NB4 (cell line): ENCODE measurements around the gene SFTPA1.
A peak's percentile ranks its signal among the peaks of the same experiment; 100 is the strongest.
"Not testable (repeated sequence)": the region's sequence is repeated elsewhere in the genome, so short reads cannot be mapped to it uniquely, and the experiment has no call there.

Source experiments
- DNase-seq: peaks from one replicate; pipeline ENCODE4 v3.0.0; 2010; ENCODE audit warnings: low read depth
- H3K4me3 ChIP-seq: one replicate; pipeline ENCODE4 v1.5.1; 2011; ENCODE audit warnings: mild to moderate bottlenecking, low read depth, low read length, moderate library complexity
- MYC ChIP-seq: IDR thresholded peaks from 2 replicates; pipeline ENCODE4 v1.6.1; 2011; ENCODE audit warnings: low read depth, low read length
- POLR2A ChIP-seq: IDR thresholded peaks from 2 replicates; pipeline ENCODE4 v1.6.1; 2011; ENCODE audit warnings: mild to moderate bottlenecking; ENCODE audit not compliant: insufficient read length; ENCODE audit errors: extremely low read depth
- TF ChIP-seq, protein P1 (sequence below): IDR thresholded peaks from 2 replicates; pipeline ENCODE4 v1.6.1; 2011; ENCODE audit warnings: low read depth, low read length
- TF ChIP-seq, protein P2 (sequence below): IDR thresholded peaks from one replicate; pipeline ENCODE4 v1.5.1; 2012; ENCODE audit warnings: low read depth, low read length

SFTPA1 gene

GRCh38 chr10:79605308-79605707 is 5.4 kb upstream of the SFTPA1 start:
- H3K4me3 ChIP-seq: no peak overlapping the region
- no peak for DNase-seq
- TF ChIP-seq, protein P1, sequence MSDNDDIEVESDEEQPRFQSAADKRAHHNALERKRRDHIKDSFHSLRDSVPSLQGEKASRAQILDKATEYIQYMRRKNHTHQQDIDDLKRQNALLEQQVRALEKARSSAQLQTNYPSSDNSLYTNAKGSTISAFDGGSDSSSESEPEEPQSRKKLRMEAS: no peak
- TF ChIP-seq, protein P2, sequence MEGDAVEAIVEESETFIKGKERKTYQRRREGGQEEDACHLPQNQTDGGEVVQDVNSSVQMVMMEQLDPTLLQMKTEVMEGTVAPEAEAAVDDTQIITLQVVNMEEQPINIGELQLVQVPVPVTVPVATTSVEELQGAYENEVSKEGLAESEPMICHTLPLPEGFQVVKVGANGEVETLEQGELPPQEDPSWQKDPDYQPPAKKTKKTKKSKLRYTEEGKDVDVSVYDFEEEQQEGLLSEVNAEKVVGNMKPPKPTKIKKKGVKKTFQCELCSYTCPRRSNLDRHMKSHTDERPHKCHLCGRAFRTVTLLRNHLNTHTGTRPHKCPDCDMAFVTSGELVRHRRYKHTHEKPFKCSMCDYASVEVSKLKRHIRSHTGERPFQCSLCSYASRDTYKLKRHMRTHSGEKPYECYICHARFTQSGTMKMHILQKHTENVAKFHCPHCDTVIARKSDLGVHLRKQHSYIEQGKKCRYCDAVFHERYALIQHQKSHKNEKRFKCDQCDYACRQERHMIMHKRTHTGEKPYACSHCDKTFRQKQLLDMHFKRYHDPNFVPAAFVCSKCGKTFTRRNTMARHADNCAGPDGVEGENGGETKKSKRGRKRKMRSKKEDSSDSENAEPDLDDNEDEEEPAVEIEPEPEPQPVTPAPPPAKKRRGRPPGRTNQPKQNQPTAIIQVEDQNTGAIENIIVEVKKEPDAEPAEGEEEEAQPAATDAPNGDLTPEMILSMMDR: no peak
- TF ChIP-seq POLR2A (no peak), MYC (no peak)

DNA sequence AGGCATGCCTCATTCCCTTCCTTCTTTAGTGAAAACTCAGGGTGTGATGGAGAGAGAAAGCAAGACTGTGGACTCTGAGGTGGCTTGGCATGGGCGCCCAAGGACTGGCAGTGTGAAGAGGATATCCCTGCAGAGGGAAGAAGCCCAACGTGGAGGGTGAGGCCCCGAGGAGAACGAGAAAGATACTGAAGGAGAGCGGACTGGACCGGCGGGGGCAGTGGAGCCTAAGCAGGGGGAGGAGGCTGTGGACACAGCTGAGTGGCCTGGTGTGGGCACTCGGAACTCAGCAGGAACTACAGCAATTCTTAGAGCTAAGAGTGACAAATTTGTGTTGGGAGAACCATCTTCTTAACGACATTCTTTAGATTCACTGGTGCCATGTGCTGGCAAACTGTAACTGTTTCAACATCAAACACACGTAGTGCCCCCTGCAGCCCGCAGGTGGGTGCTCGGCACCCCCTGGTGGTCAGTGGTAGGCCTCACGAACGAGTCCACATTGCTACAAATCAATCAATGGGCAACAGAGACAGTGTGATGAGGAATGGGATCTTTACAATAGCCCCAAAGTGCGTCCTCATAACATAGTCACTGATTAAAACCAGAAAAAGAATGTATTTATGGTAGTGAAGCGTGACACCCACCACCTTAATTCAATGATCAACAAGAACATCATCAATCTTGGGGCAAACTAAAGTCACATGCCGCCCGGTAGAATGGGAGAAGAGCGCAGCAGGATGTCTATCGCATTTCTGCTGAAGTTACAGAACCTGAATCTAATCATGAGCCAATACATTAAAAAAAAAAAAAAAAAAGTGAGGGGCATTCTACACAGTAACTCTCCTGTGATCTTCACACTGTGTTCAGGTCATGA is 2.0 kb upstream of the SFTPA1 start:
- DNase-seq: peak; percentile 64
- no peak overlapping the region for H3K4me3 ChIP-seq
- TF ChIP-seq MYC (0 out of 2 replicates have a peak, but pooled peaks have one; percentile 52), POLR2A (no peak)
- TF ChIP-seq, protein P2: peak; percentile 89
- TF ChIP-seq, protein P1: peak; percentile 80

GRCh38 chr10:79611193-79611976 is 646 bp downstream of the SFTPA1 start:
- not testable (repeated sequence) for H3K4me3 ChIP-seq, DNase-seq

DNA sequence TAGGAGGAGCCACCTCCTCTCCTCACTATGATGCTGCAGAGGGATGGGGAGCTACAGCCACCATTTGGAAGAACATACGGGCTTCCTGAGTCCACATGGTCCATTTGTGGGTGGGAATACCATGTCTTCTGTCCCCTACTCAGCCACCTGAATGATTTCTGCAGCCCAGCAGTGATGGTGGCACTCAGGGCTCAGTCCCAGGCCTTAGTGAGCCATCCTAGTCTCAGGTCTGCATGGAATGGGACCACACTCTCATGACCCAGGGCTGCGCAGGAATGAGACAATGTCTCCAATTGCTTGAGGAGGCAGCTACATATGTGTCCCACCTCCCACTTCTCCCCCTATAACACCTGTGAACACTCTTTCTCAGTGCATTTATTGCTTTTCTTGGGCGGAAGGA is 4.8 kb downstream of the SFTPA1 start:
- no peak for TF ChIP-seq POLR2A
- DNase-seq: no peak
- no peak overlapping the region for H3K4me3 ChIP-seq

DNA sequence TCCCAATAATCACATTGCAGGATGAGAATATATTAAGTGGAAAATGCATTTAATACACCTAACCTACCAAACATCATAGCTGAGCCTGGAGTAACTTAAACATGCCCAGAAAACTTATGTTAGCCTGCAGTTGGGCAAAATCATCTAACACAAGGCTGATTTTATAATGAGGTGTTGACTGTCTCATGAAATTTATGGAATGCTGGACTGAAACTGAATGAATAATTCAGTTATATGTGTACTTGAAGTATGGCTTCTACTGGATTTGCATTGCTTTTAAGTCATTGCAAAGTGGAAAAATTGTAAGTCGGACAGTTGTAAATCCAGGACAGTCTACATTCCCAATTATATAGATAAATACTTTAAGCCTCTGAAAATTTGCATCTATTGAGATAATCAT is 5.4 kb downstream of the SFTPA1 start:
- TF ChIP-seq, protein P2: no peak
- TF ChIP-seq POLR2A (no peak), MYC (no peak)
- TF ChIP-seq, protein P1: no peak
- DNase-seq: no peak
- no peak overlapping the region for H3K4me3 ChIP-seq

- H3K4me3 ChIP-seq, DNase-seq: not testable (repeated sequence)
Observed at GRCh38 chr10:79623663-79624062, 12.9 kb downstream of the SFTPA1 start.

DNA sequence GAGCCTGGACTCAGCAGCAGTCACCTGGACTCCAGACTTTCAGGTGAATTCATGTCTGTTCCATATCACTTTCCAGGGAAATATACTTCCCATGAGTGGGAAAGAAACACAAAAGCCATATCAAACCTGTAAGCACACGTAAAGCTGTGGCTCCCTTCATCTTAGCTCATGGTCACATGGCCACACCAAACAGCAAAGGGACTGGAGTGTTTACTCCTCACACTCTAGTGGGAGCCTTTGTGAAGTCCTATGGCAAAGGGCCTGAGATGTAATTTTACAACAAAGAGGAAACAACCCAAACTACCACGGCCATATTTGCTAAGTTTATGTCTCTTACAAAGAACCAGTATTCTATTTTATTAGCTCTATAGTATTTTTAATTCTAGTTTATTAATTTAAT is 16.3 kb downstream of the SFTPA1 start:
- no peak for DNase-seq
- H3K4me3 ChIP-seq: no peak overlapping the region
- TF ChIP-seq, protein P1: no peak
- TF ChIP-seq MYC (no peak), POLR2A (no peak)
- TF ChIP-seq, protein P2: no peak
